Trophoblast cell (in vitro differentiated cells and primary cell): ENCODE measurements around the gene AFF4.
"Not testable (repeated sequence)": the region's sequence is repeated elsewhere in the genome, so short reads cannot be mapped to it uniquely, and the experiment has no call there.

Source experiments
- DNase-seq, 2 donors: peaks; one replicate each; pipeline ENCODE4 v3.0.0-alpha.2; 2016
- H2AFZ ChIP-seq: 2 replicates; pipeline ENCODE4 v1.6.1; 2013; ENCODE audit warnings: low read length, moderate library complexity, mild to moderate bottlenecking; ENCODE audit not compliant: insufficient read depth, poor library complexity
- H2AK5ac ChIP-seq: 2 replicates; pipeline ENCODE4 v1.6.1; 2013; ENCODE audit warnings: mild to moderate bottlenecking, low read length
- H2BK120ac ChIP-seq: 2 replicates; pipeline ENCODE4 v1.6.1; 2013; ENCODE audit warnings: low read length, mild to moderate bottlenecking, moderate library complexity; ENCODE audit not compliant: insufficient read depth, poor library complexity
- H2BK12ac ChIP-seq: 2 replicates; pipeline ENCODE4 v1.6.1; 2013; ENCODE audit warnings: mild to moderate bottlenecking, low read length, moderate library complexity
- H2BK5ac ChIP-seq: 2 replicates; pipeline ENCODE4 v1.6.1; 2013; ENCODE audit warnings: low read length, low read depth, moderate library complexity, mild to moderate bottlenecking; ENCODE audit not compliant: poor library complexity
- H3K14ac ChIP-seq: 2 replicates; pipeline ENCODE4 v1.6.1; 2013; ENCODE audit warnings: mild to moderate bottlenecking, low read length
- H3K18ac ChIP-seq: 2 replicates; pipeline ENCODE4 v1.6.1; 2013; ENCODE audit warnings: mild to moderate bottlenecking, low read length
- H3K23ac ChIP-seq: 2 replicates; pipeline ENCODE4 v1.6.1; 2013; ENCODE audit warnings: low read length
- H3K27ac ChIP-seq: 2 replicates; pipeline ENCODE4 v1.5.1; 2013; ENCODE audit warnings: low read depth, mild to moderate bottlenecking, inconsistent platforms, low read length, moderate library complexity
- H3K27me3 ChIP-seq: 2 replicates; pipeline ENCODE4 v1.6.1; 2013; ENCODE audit warnings: inconsistent platforms, mild to moderate bottlenecking, low read length, moderate library complexity; ENCODE audit not compliant: insufficient read depth
- H3K36me3 ChIP-seq, 2 experiments: 1 replicate in 1 of 2; 2 replicates in 1 of 2; pipeline ENCODE4 v1.6.1; 2013; ENCODE audit warnings: low read length in 2 of 2, mild to moderate bottlenecking in 2 of 2, moderate library complexity in 1 of 2; ENCODE audit not compliant: insufficient read depth in 2 of 2, control insufficient read depth in 1 of 2
- H3K4ac ChIP-seq: 2 replicates; pipeline ENCODE4 v1.6.1; 2013; ENCODE audit warnings: low read depth, mild to moderate bottlenecking, low read length, moderate library complexity
- H3K4me1 ChIP-seq, 2 experiments: 1 replicate in 1 of 2; 2 replicates in 1 of 2; pipeline ENCODE4 v1.6.1; 2013; ENCODE audit warnings: low read length in 2 of 2, mild to moderate bottlenecking in 2 of 2, moderate library complexity in 1 of 2; ENCODE audit not compliant: insufficient read depth in 2 of 2, control insufficient read depth in 1 of 2
- H3K4me2 ChIP-seq: 2 replicates; pipeline ENCODE4 v1.6.1; 2013; ENCODE audit warnings: inconsistent platforms, mild to moderate bottlenecking, low read length, moderate library complexity
- H3K4me3 ChIP-seq: 2 replicates; pipeline ENCODE4 v1.5.1; 2013; ENCODE audit warnings: mild to moderate bottlenecking, low read depth, low read length, inconsistent platforms
- H3K79me1 ChIP-seq: one replicate; pipeline ENCODE4 v1.6.1; 2013; ENCODE audit warnings: low read length
- H3K79me2 ChIP-seq: 2 replicates; pipeline ENCODE4 v1.6.1; 2013; ENCODE audit warnings: low read length, mild to moderate bottlenecking; ENCODE audit not compliant: control insufficient read depth, insufficient read depth, poor library complexity
- H3K9ac ChIP-seq: 2 replicates; pipeline ENCODE4 v1.6.1; 2013; ENCODE audit warnings: mild to moderate bottlenecking, low read length
- H3K9me3 ChIP-seq: 2 replicates; pipeline ENCODE4 v1.6.1; 2013; ENCODE audit warnings: low read depth, mild to moderate bottlenecking, control low read depth, inconsistent platforms, low read length; ENCODE audit not compliant: insufficient read depth
- H4K12ac ChIP-seq: 2 replicates; pipeline ENCODE4 v1.6.1; 2013; ENCODE audit warnings: low read depth, mild to moderate bottlenecking, low read length, moderate library complexity
- H4K8ac ChIP-seq: 2 replicates; pipeline ENCODE4 v1.6.1; 2013; ENCODE audit warnings: low read depth, mild to moderate bottlenecking, low read length, moderate library complexity
- H4K91ac ChIP-seq: one replicate; pipeline ENCODE4 v1.6.1; 2013; ENCODE audit warnings: low read depth, mild to moderate bottlenecking, low read length, moderate library complexity
- WGBS: extraction: QIAGEN DNeasy Blood & Tissue Kit; methylation state at CpG from one replicate; pipeline ENCODE4 v1.1.7; 2013; ENCODE audit warnings: missing lambda C conversion rate; ENCODE audit not compliant: insufficient read length, insufficient coverage; ENCODE audit errors: extremely low coverage; 5-methylcytosine and 5-hydroxymethylcytosine counted together

The AFF4 gene

GRCh38 chr5:132962429-132963021 is 909 bp downstream of the AFF4 start:
- WGBS: no CpG with 5 or more reads among the region's 21 CpGs
- no peaks in the 10 kb centered on the region for H3K36me3 ChIP-seq
- H2BK12ac ChIP-seq: no peak overlapping the region

GRCh38 chr5:132961887-132962286 is 1.5 kb downstream of the AFF4 start:
- H4K91ac ChIP-seq: no peak overlapping the region
- H3K23ac ChIP-seq: no peak overlapping the region
- no peak overlapping the region for H3K14ac ChIP-seq
- no peak overlapping the region for H4K8ac ChIP-seq
- peak overlapping the region; percentile 97 for H3K9ac ChIP-seq
- DNase-seq: no peak
- H3K4me1 ChIP-seq: peaks cover 4 to 5% of the 10 kb centered on the region in 2 experiments
- no peak overlapping the region for H2BK5ac ChIP-seq
- H2AFZ ChIP-seq: no peak overlapping the region
- no peak overlapping the region for H3K4me3 ChIP-seq
- no peaks in the 10 kb centered on the region for H3K27me3 ChIP-seq
- no peak overlapping the region for H2BK120ac ChIP-seq
- H3K4ac ChIP-seq: peak overlapping the region; percentile 58
- no peak overlapping the region for H2AK5ac ChIP-seq
- peaks cover 23% of the 10 kb centered on the region for H3K79me2 ChIP-seq
- peak overlapping the region; percentile 68 for H3K4me2 ChIP-seq
- H4K12ac ChIP-seq: no peak overlapping the region
- no peak overlapping the region for H3K27ac ChIP-seq
- H3K36me3 ChIP-seq: no peaks in the 10 kb centered on the region
- H2BK12ac ChIP-seq: no peak overlapping the region
- peaks cover 16% of the 10 kb centered on the region for H3K79me1 ChIP-seq
- no CpG with 5 or more reads among the region's 5 CpGs for WGBS
- no peaks in the 10 kb centered on the region for H3K9me3 ChIP-seq
- no peak overlapping the region for H3K18ac ChIP-seq

More at GRCh38 chr5:132962429-132963021, 909 bp downstream of the AFF4 start:
- peak overlapping the region; percentile 94 for H3K27ac ChIP-seq
- H3K18ac ChIP-seq: no peak overlapping the region
- no peak overlapping the region for H3K23ac ChIP-seq
- peaks cover 21% of the 10 kb centered on the region for H3K79me2 ChIP-seq
- peak overlapping the region; percentile 92 for H3K4ac ChIP-seq
- no peaks in the 10 kb centered on the region for H3K27me3 ChIP-seq
- peak overlapping the region; percentile 16 for H2BK5ac ChIP-seq
- H2BK120ac ChIP-seq: no peak overlapping the region
- peak overlapping the region; percentile 92 for H3K4me3 ChIP-seq
- peaks cover 4 to 5% of the 10 kb centered on the region in 2 experiments for H3K4me1 ChIP-seq
- no peak overlapping the region for H3K14ac ChIP-seq
- H3K79me1 ChIP-seq: peaks cover 16% of the 10 kb centered on the region
- no peak overlapping the region for H2AFZ ChIP-seq
- H4K12ac ChIP-seq: no peak overlapping the region
- H2AK5ac ChIP-seq: no peak overlapping the region
- peak overlapping the region; percentile 92 for H4K91ac ChIP-seq
- no peaks in the 10 kb centered on the region for H3K9me3 ChIP-seq
- H3K4me2 ChIP-seq: peak overlapping the region; percentile 68
- DNase-seq: peak in 1 of 2 donors; percentile 67
- H3K9ac ChIP-seq: peak overlapping the region; percentile 97
- no peak overlapping the region for H4K8ac ChIP-seq

GRCh38 chr5:132961123-132961815 is 2.2 kb downstream of the AFF4 start:
- H3K18ac ChIP-seq, DNase-seq, H3K36me3 ChIP-seq, H2BK120ac ChIP-seq, H4K12ac ChIP-seq, H4K8ac ChIP-seq, H3K23ac ChIP-seq, H2AK5ac ChIP-seq, H3K9me3 ChIP-seq, H3K9ac ChIP-seq, H2BK12ac ChIP-seq, H2AFZ ChIP-seq, H3K4me3 ChIP-seq, H3K27me3 ChIP-seq, H4K91ac ChIP-seq, H3K4me1 ChIP-seq, H3K14ac ChIP-seq, H3K27ac ChIP-seq, H2BK5ac ChIP-seq: not testable (repeated sequence)
- H3K4ac ChIP-seq: peak overlapping the region; percentile 97
- H3K79me1 ChIP-seq: peaks cover 16% of the 10 kb centered on the region
- peaks cover 24% of the 10 kb centered on the region for H3K79me2 ChIP-seq
- H3K4me2 ChIP-seq: peak overlapping the region; percentile 9
- WGBS: no CpG with 5 or more reads among the region's 11 CpGs

- WGBS: no CpG with 5 or more reads among the region's 6 CpGs
- H2AK5ac ChIP-seq, H3K4me2 ChIP-seq, H3K14ac ChIP-seq, H3K18ac ChIP-seq, H3K4me3 ChIP-seq, DNase-seq, H3K9ac ChIP-seq, H2AFZ ChIP-seq, H3K27ac ChIP-seq, H4K8ac ChIP-seq, H3K27me3 ChIP-seq, H3K23ac ChIP-seq, H2BK12ac ChIP-seq, H2BK5ac ChIP-seq, H3K9me3 ChIP-seq, H2BK120ac ChIP-seq, H4K91ac ChIP-seq, H3K4me1 ChIP-seq, H4K12ac ChIP-seq, H3K79me1 ChIP-seq: not testable (repeated sequence)
- H3K36me3 ChIP-seq: peaks cover 10 to 11% of the 10 kb centered on the region in 2 experiments
- H3K4ac ChIP-seq: peak overlapping the region; percentile 93
- peaks cover 30% of the 10 kb centered on the region for H3K79me2 ChIP-seq
These were observed 7.2 kb downstream of the AFF4 start for GRCh38 chr5:132956166-132956799.
